Measurements from ENCODE around the gene HSCB.
"Not testable (repeated sequence)": the region's sequence is repeated elsewhere in the genome, so short reads cannot be mapped to it uniquely, and the experiment has no call there.

The HSCB gene

GRCh38 chr22:28715611-28716010 is 26.2 kb upstream of the HSCB start:
- Histone ChIP-seq H3K4me1 (ENCODE audit: insufficient read depth, low read length) (no peaks in the 10 kb centered on the region; the same call in 1 of the 2 replicates), H3K9me3 (ENCODE audit: insufficient read depth, low read depth, low read length) (no peaks in the 10 kb centered on the region), H3K27ac (ENCODE audit: low read length) (no peak overlapping the region), H3K36me3 (ENCODE audit: insufficient read depth, low read depth, low read length) (peaks cover 58% of the 10 kb centered on the region), H3K4me3 (ENCODE audit: low read length) (no peak overlapping the region), H3K27me3 (ENCODE audit: insufficient read depth, low read length) (no peaks in the 10 kb centered on the region), H3K9ac (ENCODE audit: low read depth, low read length) (no peak overlapping the region)

GRCh38 chr22:28716686-28717085 is 25.2 kb upstream of the HSCB start:
- Histone ChIP-seq H3K27me3 (ENCODE audit: insufficient read depth, low read length) (no peaks in the 10 kb centered on the region), H3K9me3 (ENCODE audit: insufficient read depth, low read depth, low read length) (no peaks in the 10 kb centered on the region), H3K9ac (ENCODE audit: low read depth, low read length) (no peak overlapping the region), H3K36me3 (ENCODE audit: insufficient read depth, low read depth, low read length) (peaks cover 52% of the 10 kb centered on the region), H3K27ac (ENCODE audit: low read length) (no peak overlapping the region), H3K4me1 (ENCODE audit: insufficient read depth, low read length) (no peaks in the 10 kb centered on the region; the same call in 1 of the 2 replicates), H3K4me3 (ENCODE audit: low read length) (no peak overlapping the region)

GRCh38 chr22:28718044-28718443 is 23.8 kb upstream of the HSCB start:
- Histone ChIP-seq H3K4me1 (ENCODE audit: insufficient read depth, low read length) (no peaks in the 10 kb centered on the region), H3K4me3 (ENCODE audit: low read length) (no peak overlapping the region), H3K9me3 (ENCODE audit: insufficient read depth, low read depth, low read length) (no peaks in the 10 kb centered on the region), H3K27ac (ENCODE audit: low read length) (no peak overlapping the region), H3K27me3 (ENCODE audit: insufficient read depth, low read length) (no peaks in the 10 kb centered on the region), H3K36me3 (ENCODE audit: insufficient read depth, low read depth, low read length) (peaks cover 46% of the 10 kb centered on the region), H3K9ac (ENCODE audit: low read depth, low read length) (no peak overlapping the region)

- no peak overlapping the region for H3K27ac ChIP-seq (ENCODE audit: low read length)
- H3K9ac ChIP-seq (ENCODE audit: low read depth, low read length), result no peak overlapping the region
- no peaks in the 10 kb centered on the region for H3K9me3 ChIP-seq (ENCODE audit: insufficient read depth, low read depth, low read length)
- no peak overlapping the region for H3K4me3 ChIP-seq (ENCODE audit: low read length)
- peaks cover 52% of the 10 kb centered on the region for H3K36me3 ChIP-seq (ENCODE audit: insufficient read depth, low read depth, low read length)
- H3K4me1 ChIP-seq (ENCODE audit: insufficient read depth, low read length), result no peaks in the 10 kb centered on the region
- H3K27me3 ChIP-seq (ENCODE audit: insufficient read depth, low read length), result no peaks in the 10 kb centered on the region
These were observed 13.8 kb upstream of the HSCB start for GRCh38 chr22:28728002-28728401.

- Histone ChIP-seq H3K4me1 (ENCODE audit: insufficient read depth, low read length) (no peaks in the 10 kb centered on the region), H3K27ac (ENCODE audit: low read length) (no peak overlapping the region), H3K27me3 (ENCODE audit: insufficient read depth, low read length) (no peaks in the 10 kb centered on the region), H3K9ac (ENCODE audit: low read depth, low read length) (no peak overlapping the region), H3K9me3 (ENCODE audit: insufficient read depth, low read depth, low read length) (no peaks in the 10 kb centered on the region), H3K36me3 (ENCODE audit: insufficient read depth, low read depth, low read length) (peaks cover 56% of the 10 kb centered on the region), H3K4me3 (ENCODE audit: low read length) (no peak overlapping the region)
These were observed 13.1 kb upstream of the HSCB start for GRCh38 chr22:28728621-28729313.

GRCh38 chr22:28730179-28730578 is 11.7 kb upstream of the HSCB start:
- Histone ChIP-seq H3K4me1 (ENCODE audit: insufficient read depth, low read length) (no peaks in the 10 kb centered on the region), H3K9me3 (ENCODE audit: insufficient read depth, low read depth, low read length) (no peaks in the 10 kb centered on the region), H3K4me3 (ENCODE audit: low read length) (no peak overlapping the region), H3K27ac (ENCODE audit: low read length) (no peak overlapping the region), H3K36me3 (ENCODE audit: insufficient read depth, low read depth, low read length) (peaks cover 52% of the 10 kb centered on the region), H3K9ac (ENCODE audit: low read depth, low read length) (no peak overlapping the region), H3K27me3 (ENCODE audit: insufficient read depth, low read length) (no peaks in the 10 kb centered on the region)

GRCh38 chr22:28734393-28734792 is 7.4 kb upstream of the HSCB start:
- H3K9me3 ChIP-seq (ENCODE audit: insufficient read depth, low read depth, low read length), result no peaks in the 10 kb centered on the region
- H3K9ac ChIP-seq (ENCODE audit: low read depth, low read length), result no peak overlapping the region
- H3K27me3 ChIP-seq (ENCODE audit: insufficient read depth, low read length), result no peaks in the 10 kb centered on the region
- peaks cover 15% of the 10 kb centered on the region; the same call in 1 of the 2 replicates for H3K4me1 ChIP-seq (ENCODE audit: insufficient read depth, low read length)
- peaks cover 28% of the 10 kb centered on the region for H3K36me3 ChIP-seq (ENCODE audit: insufficient read depth, low read depth, low read length)
- no peak overlapping the region for H3K4me3 ChIP-seq (ENCODE audit: low read length)
- no peak overlapping the region for H3K27ac ChIP-seq (ENCODE audit: low read length)

GRCh38 chr22:28736301-28737155 is 5.3 kb upstream of the HSCB start:
- H3K9me3 ChIP-seq (ENCODE audit: insufficient read depth, low read depth, low read length), result no peaks in the 10 kb centered on the region
- H3K27me3 ChIP-seq (ENCODE audit: insufficient read depth, low read length), result no peaks in the 10 kb centered on the region
- 0 out of 2 replicates have a peak overlapping the region, but pooled peaks have one; percentile 43 for H3K9ac ChIP-seq (ENCODE audit: low read depth, low read length)
- H3K36me3 ChIP-seq (ENCODE audit: insufficient read depth, low read depth, low read length), result peaks cover 28% of the 10 kb centered on the region
- H3K27ac ChIP-seq (ENCODE audit: low read length), result peak overlapping the region; percentile 19
- peaks cover 15% of the 10 kb centered on the region; the same call in 1 of the 2 replicates for H3K4me1 ChIP-seq (ENCODE audit: insufficient read depth, low read length)
- H3K4me3 ChIP-seq (ENCODE audit: low read length), result peak overlapping the region; percentile 27; the same call in 1 of the 2 replicates

GRCh38 chr22:28737701-28738100 is 4.1 kb upstream of the HSCB start:
- Histone ChIP-seq H3K27me3 (ENCODE audit: insufficient read depth, low read length) (no peaks in the 10 kb centered on the region), H3K36me3 (ENCODE audit: insufficient read depth, low read depth, low read length) (peaks cover 20% of the 10 kb centered on the region), H3K9ac (ENCODE audit: low read depth, low read length) (no peak overlapping the region), H3K4me3 (ENCODE audit: low read length) (no peak overlapping the region), H3K27ac (ENCODE audit: low read length) (no peak overlapping the region), H3K9me3 (ENCODE audit: insufficient read depth, low read depth, low read length) (no peaks in the 10 kb centered on the region), H3K4me1 (ENCODE audit: insufficient read depth, low read length) (peaks cover 15% of the 10 kb centered on the region; the same call in 1 of the 2 replicates)

- H3K27ac ChIP-seq (ENCODE audit: low read length); H3K9ac ChIP-seq (ENCODE audit: low read depth, low read length); H3K27me3 ChIP-seq (ENCODE audit: insufficient read depth, low read length); H3K4me3 ChIP-seq (ENCODE audit: low read length); H3K9me3 ChIP-seq (ENCODE audit: insufficient read depth, low read depth, low read length): not testable (repeated sequence)
- Histone ChIP-seq H3K4me1 (ENCODE audit: insufficient read depth, low read length) (peaks cover 15% of the 10 kb centered on the region; the same call in 1 of the 2 replicates), H3K36me3 (ENCODE audit: insufficient read depth, low read depth, low read length) (peaks cover 12% of the 10 kb centered on the region)
These were observed 3.0 kb upstream of the HSCB start for GRCh38 chr22:28738876-28739275.

- Histone ChIP-seq H3K27me3 (ENCODE audit: insufficient read depth, low read length) (no peaks in the 10 kb centered on the region), H3K36me3 (ENCODE audit: insufficient read depth, low read depth, low read length) (peaks cover 27% of the 10 kb centered on the region), H3K27ac (ENCODE audit: low read length) (peak overlapping the region; percentile 62), H3K4me1 (ENCODE audit: insufficient read depth, low read length) (peaks cover 10% of the 10 kb centered on the region; the same call in 1 of the 2 replicates), H3K9ac (ENCODE audit: low read depth, low read length) (peak overlapping the region; percentile 91; the same call in 1 of the 2 replicates), H3K9me3 (ENCODE audit: insufficient read depth, low read depth, low read length) (no peaks in the 10 kb centered on the region), H3K4me3 (ENCODE audit: low read length) (peak overlapping the region; percentile 89)
These were observed 547 bp upstream of the HSCB start for GRCh38 chr22:28741200-28741784.
